Measurements from ENCODE around the gene ABHD1.

Gene ABHD1

GRCh38 chr2:27095427-27095744 is 28.2 kb upstream of the ABHD1 start:
- TF ChIP-seq REST (IDR thresholded peaks at IDR 0.05; ENCODE audit: insufficient replicate concordance, low read depth) (no peak), SPI1 (IDR thresholded peaks at IDR 0.05; ENCODE audit: borderline replicate concordance, low read depth) (no peak), POLR2AphosphoS5 (IDR thresholded peaks at IDR 0.05; ENCODE audit: low read depth) (no peak), CTCF (IDR thresholded peaks at IDR 0.05; ENCODE audit: insufficient read depth, low read length) (no peak), GABPA (IDR thresholded peaks at IDR 0.05; ENCODE audit: low read depth) (no peak)
- DNase-seq (ENCODE audit: low read depth in 1 of 2, low spot score in 1 of 2), result no peak
- Histone ChIP-seq H3K27me3 (ENCODE audit: insufficient read depth, poor library complexity, severe bottlenecking) (no peaks in the 10 kb centered on the region), H3K4me3 (replicated peaks; ENCODE audit: insufficient read depth, low read length) (no peak overlapping the region), H3K27ac (replicated peaks) (no peak overlapping the region)

GRCh38 chr2:27095745-27096651 is 27.6 kb upstream of the ABHD1 start:
- TF ChIP-seq SPI1 (IDR thresholded peaks at IDR 0.05; ENCODE audit: borderline replicate concordance, low read depth) (no peak; the same call in 1 of the 2 replicates), POLR2AphosphoS5 (IDR thresholded peaks at IDR 0.05; ENCODE audit: low read depth) (peak; percentile 52; the same call in 1 of the 2 replicates)
- H3K27ac ChIP-seq (replicated peaks), result peak overlapping the region; percentile 60
- H3K4me3 ChIP-seq (replicated peaks; ENCODE audit: insufficient read depth, low read length), result peak overlapping the region; percentile 23; the same call in 1 of the 2 replicates
- DNase-seq (ENCODE audit: low read depth in 1 of 2, low spot score in 1 of 2), result peak in 1 of 2 experiments; percentile 68
- no peaks in the 10 kb centered on the region for H3K27me3 ChIP-seq (ENCODE audit: insufficient read depth, poor library complexity, severe bottlenecking)

GRCh38 chr2:27096748-27097297 is 26.8 kb upstream of the ABHD1 start:
- H3K27me3 ChIP-seq (ENCODE audit: insufficient read depth, poor library complexity, severe bottlenecking), result no peaks in the 10 kb centered on the region
- TF ChIP-seq POLR2AphosphoS5 (IDR thresholded peaks at IDR 0.05; ENCODE audit: low read depth) (no peak), CTCF (IDR thresholded peaks at IDR 0.05; ENCODE audit: insufficient read depth, low read length) (no peak), REST (IDR thresholded peaks at IDR 0.05; ENCODE audit: insufficient replicate concordance, low read depth) (no peak), GABPA (IDR thresholded peaks at IDR 0.05; ENCODE audit: low read depth) (no peak), SPI1 (IDR thresholded peaks at IDR 0.05; ENCODE audit: borderline replicate concordance, low read depth) (no peak)
- DNase-seq (ENCODE audit: low read depth in 1 of 2, low spot score in 1 of 2), result no peak
- H3K27ac ChIP-seq (replicated peaks), result no peak overlapping the region; the same call in 1 of the 2 replicates
- no peak overlapping the region for H3K4me3 ChIP-seq (replicated peaks; ENCODE audit: insufficient read depth, low read length)

GRCh38 chr2:27097341-27097740 is 26.3 kb upstream of the ABHD1 start:
- Histone ChIP-seq H3K4me3 (replicated peaks; ENCODE audit: insufficient read depth, low read length) (no peak overlapping the region), H3K27ac (replicated peaks) (no peak overlapping the region), H3K27me3 (ENCODE audit: insufficient read depth, poor library complexity, severe bottlenecking) (no peaks in the 10 kb centered on the region)
- no peak for TF ChIP-seq GABPA (IDR thresholded peaks at IDR 0.05; ENCODE audit: low read depth)
- DNase-seq (ENCODE audit: low read depth in 1 of 2, low spot score in 1 of 2), result no peak
